Activated CD8-positive, alpha-beta memory T cell treated with anti-CD3 and anti-CD28 coated beads, Interleukin-2, amount 50 U/mL, for 24 hours (primary cell): ENCODE data around the gene MFAP4.

Source experiments
- DNase-seq: peaks from one replicate; pipeline ENCODE4 v3.0.0-alpha.2; 2020; ENCODE audit errors: extremely low read depth

Gene MFAP4, protein sequence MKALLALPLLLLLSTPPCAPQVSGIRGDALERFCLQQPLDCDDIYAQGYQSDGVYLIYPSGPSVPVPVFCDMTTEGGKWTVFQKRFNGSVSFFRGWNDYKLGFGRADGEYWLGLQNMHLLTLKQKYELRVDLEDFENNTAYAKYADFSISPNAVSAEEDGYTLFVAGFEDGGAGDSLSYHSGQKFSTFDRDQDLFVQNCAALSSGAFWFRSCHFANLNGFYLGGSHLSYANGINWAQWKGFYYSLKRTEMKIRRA

DNA sequence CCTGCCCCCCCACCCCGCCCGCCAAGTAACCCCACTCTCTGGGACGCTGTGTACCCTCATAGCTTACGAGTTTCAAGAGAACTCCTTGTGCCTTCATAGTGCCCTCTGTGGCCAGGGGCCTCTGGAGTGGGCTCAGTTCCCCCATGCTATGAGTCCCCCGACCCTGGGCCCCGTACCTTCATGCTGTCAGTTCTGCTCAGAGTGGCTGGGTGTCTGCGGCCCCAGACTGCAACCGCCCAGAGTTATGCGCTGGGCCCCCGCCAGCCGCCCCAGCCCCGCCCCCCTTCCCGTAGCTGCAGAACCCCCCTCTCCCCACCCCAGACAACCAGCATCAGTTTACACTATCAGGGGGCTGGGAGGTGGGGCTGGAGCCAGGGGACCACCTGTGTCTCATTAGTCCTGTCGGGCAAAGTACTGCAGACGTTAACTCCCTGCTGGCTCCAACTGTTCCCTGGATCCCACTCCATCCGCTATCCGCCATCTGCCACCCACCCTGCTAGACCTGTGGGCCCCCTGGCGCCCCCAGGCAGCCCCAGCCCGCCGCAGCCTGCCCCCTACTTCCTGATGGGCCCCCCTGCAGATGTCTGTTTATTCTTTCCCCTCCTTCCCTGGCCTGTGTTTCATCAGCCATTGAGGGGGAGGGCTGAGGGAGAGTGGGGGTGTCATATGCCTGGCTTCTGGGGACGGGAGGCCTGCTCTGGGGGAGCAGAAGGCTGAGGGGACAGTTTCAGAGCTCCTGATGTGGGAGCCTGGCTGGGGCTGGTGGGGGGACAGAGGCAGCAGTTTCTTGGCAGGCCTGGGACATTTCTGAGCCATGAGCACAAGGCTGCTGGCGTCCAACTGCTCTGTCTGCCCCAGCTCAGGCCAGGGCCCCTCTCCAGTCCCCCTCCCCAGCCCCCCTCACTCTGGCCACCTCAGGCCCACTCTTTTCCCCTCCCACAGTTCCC lies at the start of gene MFAP4:
Gene MFAP4 (minus strand): TSS at position 217 of the 947 bp plus-strand sequence. CDS start 35 bp downstream, at position 182.
- DNase-seq, result no peak

DNA sequence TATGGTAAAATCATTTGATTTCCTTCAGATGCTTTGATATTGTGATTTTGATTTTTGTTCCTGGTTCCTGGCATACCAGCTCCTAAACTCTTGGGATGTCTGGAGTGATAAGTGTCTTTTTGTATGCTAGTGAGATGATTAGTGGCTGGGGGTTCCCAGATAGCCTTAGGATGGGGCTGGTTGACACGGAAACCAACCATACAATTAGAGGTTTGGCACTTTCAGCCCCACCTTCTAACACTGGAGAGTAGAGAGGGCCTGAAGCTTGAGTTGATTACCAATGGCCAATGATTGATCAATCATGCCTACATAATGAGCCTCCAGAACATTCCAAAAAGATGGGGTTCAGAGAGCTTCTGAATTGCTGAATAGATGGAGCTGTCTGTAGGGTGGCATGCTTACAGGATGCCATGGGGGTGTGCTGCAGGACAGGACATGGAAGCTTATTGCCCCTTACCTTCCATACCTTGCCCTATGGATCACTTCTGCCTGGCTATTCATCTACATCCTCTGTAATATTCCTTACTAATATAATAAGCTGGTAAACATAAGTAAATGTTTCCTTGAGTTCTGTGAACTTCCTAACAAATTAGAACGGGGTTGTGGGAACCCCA lies 46.8 kb upstream of the MFAP4 start:
- no peak for DNase-seq

DNA sequence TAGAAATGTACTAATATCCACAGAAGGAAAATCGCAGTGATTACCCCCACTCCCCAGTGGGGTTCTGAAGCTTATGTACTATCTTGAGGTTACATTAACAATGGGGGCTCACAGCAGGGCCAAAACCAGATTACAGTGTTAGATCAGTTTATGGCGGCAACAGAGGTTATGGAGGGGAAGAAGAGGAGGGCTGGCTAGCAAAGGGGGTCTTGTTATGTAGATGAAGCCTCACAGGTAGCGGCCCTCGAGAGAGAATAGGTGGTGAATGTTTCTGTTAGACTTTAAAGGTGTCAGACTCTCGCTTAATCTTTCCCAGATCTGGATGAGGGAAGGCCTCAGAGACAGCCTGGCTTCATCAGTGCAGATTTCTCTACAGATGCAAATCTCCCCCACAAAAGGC lies 46.3 kb upstream of the MFAP4 start:
- DNase-seq, result no peak

DNA sequence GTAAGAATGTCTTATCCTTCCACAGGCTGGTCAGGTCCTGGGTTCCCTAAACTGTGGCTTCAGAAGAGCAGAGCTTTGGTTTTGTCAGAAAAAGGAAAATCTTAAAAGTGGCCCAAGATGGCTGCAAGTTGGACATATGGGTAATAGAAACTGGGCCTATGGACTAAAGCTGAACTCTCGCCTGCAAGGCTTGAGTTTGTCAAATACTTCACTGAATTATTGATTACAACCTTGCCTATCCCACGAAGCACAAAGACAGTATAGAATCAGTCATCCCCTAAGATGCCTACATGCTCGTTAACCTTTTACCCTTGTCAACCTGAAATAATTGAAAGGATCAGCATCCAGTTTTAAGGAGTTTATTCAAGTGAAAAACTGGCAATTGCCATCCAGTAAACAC lies 44.7 kb upstream of the MFAP4 start:
- DNase-seq, result no peak

DNA sequence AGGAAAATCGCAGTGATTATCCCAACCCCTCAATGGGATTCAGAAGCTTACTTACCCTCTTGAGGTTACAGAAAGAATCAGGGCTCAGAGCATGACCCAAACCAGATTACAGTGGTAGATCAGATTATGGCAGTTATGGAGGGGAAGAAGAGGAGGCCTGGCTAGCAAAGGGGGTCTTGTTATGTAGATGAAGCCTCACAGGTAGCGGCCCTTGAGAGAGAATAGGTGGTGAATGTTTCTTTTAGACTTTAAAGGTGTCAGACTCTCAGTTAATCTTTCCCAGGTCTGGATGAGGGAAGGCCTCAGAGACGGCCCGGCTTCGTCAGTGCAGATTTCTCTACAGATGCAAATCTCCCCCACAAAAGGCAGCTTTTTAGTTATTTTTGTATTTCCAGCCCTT lies 39.6 kb upstream of the MFAP4 start:
- DNase-seq, result no peak

DNA sequence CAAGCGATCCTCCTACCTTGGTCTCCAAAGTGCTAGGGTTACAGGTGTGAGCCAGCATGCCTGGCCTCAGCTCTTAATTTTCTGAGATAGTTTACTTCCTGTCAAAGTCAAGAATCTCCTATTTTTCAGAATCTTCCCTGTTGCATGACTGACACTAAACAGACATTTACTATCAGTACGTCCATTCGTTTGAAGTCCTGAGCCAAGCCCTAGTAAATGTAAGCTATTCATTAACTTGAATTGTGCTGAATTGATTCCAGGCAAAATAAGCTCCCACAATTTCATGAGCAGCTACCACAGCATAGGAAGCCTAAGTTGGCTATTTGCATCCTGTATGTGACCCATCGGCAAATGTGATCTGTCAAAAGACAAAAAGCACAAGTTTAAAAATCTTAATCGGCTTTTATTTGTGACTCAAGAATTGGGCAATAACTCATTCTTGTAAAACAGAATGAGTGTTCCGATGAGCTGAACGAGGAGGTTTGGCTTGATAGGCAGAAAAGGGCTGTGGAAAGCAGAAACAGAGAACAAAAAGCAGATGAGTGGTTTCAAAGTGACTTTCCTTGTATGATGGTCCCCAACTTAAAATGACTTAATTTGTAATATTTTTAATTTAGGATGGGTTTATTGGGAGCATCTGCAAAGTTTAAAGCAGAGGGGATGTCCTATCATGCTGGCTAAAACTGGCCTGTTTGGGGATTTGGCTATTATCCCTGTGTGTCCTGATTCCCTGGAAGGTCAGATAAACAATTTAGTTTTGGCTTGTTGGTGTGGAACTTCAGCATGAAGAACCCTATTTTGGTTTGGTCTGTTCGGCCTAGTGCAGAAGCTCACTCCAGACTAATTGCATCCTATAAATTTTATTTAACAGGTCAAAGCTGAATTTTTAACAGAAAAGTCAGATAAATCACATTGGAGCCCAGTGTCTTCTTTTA lies 38.2 kb upstream of the MFAP4 start:
- no peak for DNase-seq

DNA sequence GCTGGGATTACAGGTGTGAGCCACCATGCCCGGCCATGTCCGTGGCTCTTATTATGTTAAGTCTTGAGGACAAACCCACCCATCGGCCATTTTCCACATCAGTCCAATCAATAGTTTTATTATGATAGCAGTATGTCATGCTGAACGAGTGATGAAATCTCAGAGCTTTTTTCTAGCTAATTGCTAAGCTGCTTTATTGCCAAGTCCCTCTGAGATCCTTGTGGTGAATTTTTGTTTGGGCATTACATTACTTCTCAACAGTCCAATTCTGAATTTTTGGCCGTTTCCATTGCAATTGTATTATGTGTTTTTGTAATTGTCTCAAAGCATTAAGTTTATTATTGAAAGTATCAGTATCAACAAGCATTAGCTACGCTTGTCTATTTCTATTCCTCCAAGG lies 34.9 kb upstream of the MFAP4 start:
- no peak for DNase-seq

DNA sequence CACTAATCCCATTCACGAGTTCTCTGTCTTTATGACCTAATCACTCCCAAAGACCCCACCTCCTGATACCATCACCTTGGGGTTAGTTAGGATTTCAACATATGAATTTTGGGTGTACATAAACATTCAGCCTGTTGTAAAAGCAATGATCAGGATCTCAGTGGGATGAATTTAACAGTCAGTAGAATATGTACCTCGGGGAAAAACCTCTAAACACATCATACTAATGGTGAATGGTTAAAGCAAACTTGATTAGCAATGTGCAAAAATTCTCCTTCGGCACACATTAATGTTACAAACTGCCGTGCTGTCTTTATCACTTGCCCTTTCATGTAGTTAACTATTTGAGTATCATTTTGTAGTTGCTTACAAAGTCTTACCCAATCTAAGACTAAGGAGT lies 34.2 kb upstream of the MFAP4 start:
- DNase-seq, result no peak

DNA sequence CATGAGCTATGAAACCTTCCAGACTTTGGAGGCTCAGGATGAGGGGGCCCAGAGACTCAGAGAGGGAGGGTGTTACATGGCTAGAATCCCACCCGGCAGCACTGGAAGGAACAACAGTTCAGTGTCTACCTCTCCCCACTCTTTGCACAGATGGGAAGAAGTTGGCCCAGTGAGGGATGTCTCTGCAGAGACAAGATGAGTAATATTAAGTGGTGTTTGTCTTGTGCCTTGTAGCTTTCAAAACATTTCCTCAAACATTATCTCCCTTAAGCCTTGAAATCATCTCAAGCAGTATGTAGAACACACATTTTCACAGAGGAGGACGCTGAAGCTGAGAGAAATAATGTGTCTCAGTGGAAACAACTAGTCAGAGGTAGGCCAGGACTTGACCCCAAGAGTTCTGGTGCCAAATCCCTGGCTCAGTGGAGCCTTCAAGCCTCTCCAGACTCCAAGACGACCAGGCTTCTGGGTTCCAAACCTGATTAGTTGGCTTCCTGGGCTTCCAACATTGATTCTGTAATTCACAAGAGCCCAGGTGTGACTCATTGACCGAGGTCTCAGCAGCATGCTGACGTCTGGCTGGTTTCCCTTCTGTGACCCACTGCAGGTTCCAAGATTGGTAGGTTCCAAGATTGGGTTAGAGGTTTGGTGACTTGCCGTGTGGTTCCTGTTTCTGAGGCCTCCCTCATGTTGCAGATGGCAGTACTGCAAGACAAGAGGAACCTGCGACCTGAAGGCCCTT lies 31.4 kb upstream of the MFAP4 start:
- DNase-seq, result no peak

DNA sequence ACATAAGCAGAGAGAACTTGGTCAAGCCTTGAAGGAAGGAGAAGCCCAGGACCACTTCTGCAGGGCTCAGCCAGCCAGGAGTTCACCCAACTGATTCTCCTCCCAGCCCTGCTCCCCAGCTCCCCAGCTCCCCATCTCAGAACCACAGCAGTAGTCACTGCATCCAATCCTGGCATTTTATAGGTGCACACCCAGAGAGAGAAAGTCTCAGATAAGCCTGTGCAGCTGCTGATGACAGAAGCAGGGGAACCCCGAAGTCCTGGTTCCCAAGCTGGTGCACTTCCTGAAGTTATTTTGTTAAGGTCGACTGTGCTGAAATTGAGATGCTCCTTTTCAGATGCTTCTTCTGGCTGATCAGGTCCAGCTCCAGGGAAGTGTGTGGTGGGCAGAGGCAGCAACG lies 30.6 kb upstream of the MFAP4 start:
- DNase-seq, result no peak

DNA sequence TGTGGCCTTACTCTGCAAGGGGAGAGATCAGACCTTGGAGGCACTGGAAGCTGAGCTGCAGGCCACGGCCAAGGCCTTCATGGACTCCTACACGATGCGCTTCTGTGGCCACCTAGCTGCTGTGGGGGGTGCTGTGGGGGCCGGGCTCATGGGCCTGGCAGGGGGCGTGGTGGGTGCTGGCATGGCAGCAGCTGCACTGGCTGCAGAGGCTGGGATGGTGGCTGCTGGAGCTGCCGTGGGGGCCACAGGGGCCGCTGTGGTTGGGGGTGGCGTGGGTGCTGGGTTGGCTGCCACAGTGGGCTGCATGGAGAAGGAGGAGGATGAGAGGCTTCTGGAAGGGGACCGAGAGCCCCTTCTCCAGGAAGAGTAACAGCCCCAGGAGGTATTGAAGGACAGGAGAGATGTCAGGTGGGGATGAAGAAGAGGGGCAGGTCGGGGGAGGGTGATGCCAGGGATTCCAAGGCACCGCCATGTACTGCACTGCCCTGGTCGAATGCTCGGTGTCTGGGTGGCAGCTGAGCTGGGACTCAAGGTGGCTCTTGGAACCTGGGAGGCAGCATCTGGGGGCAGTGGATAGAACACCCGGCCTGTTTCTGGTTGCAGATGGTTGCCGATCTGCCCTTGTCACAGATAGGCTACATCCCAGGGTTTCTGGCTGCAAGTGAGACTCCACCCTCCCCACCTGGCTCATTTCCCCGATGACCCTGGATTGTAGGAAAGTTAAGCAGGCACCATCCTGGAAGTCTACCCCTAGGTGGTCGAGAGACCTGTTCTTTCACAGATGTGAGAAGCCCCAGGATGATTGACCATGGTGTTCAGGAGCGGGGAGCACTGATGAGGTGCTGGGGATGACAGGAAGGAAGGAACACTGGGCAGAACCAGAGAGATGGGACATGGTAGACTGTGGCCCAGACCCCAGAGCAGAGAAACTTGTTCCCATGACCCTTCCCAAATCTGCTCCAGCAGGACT lies 29.1 kb upstream of the MFAP4 start:
- no peak for DNase-seq

DNA sequence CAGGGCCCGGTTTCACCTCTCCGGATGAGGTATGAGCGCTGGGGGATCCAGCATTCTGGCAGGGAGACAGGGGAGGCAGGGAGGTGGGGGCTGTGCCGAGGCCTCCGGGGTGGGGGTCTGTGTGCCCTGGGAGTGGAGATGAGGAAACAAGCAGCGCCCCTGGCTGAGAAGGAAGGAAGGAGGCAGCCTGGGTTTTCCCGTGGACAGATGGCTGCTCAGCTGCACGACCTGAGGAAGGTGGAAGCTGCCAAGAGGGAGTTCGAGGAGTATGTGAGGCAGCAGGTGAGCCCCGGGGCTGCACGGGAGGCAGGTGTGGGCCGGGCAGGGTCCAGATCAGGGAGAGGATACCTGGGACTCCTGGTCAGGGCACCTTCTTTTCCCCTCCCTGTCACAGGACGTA lies 28.3 kb upstream of the MFAP4 start:
- no peak for DNase-seq

DNA sequence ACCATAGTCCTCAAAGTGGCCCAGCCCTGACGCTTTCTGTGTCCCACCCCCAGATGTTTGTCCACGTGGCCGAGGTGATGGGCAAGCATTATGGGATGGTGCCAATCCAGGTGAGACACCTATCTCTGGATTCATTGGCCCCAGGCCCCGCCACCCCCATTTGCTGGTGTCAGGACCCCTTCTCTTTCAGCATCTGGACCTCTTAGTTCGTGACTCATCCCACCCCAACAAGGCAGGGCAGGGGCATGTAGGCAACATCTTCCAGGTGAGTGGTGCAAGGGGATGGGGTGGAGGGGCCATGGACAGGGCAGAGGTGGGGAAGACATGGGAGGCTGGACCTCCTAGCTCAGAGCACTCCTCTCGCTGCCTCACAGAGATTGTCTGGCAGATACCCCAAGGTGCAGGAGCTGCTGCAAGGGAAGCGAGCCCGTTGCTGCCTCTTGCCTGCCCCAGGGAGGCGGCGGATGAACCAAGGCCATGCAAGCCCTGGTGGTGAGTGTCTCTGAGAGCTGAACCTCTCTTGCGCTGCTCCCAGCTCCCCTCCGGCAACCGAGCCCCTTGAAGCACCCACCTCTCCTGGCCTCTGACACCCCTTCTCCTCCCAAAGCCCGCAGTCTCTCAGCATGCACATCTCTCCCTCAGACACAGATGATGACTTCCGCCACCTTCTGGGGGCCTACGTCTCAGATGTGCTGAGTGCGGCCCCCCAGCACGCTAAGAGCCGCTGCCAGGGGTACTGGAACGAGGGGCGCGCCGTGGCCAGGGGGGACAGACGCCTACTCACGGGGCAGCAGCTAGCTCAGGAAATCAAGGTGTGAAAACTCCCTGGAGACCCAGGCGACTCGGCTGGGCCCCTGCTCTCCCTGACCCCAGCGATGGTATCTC lies 27.6 kb upstream of the MFAP4 start:
- no peak for DNase-seq

DNA sequence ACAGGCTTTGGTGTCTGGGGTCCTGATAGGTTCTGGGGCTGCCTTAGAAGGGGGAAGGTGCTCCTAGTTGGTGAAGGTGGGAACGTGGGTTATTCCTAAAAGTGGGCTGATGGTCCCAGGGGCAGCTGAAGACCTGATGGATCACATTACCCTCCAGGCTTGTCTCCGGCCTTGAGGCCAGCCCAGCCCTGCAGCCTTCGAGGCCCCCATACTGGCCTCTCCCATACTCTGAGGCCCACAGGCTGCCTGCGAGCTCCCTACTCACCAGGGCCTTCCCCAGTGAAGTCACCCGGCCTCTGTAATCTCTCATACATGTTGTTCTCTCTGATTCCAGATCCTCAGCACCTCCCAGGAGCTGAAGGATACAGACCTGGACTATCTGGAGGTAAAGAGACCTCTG lies 26.8 kb upstream of the MFAP4 start:
- DNase-seq, result no peak

DNA sequence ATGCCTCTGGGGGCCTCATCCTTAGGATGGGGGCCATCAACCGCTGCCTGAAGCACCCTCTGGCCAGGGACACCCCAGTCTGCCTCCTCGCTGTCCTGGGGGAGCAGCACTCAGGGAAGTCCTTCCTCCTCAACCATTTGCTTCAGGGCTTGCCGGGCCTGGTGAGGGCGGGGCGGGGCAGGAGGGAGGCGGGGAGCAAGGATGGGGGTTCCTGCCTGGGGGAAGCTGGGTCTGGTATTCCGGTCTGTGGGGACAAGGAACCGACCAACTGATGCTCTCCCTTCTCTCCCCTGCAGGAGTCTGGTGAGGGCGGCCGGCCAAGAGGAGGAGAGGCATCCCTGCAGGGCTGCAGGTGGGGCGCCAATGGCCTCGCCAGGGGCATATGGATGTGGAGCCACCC lies 26.0 kb upstream of the MFAP4 start:
- no peak for DNase-seq

DNA sequence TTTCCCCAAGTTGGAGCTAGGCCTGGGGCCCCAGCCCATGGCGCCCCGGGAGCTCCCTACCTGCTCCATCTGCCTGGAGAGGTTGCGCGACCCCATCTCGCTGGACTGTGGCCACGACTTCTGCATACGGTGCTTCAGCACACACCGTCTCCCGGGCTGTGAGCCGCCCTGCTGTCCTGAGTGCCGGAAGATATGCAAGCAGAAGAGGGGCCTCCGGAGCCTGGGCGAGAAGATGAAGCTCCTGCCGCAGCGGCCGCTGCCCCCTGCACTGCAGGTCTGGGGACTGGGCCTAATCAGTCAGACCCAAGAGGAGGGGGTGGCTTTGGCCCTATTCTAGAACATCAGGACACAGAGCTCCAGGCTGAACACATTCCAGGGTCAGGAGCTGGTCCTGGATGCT lies 25.5 kb upstream of the MFAP4 start:
- no peak for DNase-seq

DNA sequence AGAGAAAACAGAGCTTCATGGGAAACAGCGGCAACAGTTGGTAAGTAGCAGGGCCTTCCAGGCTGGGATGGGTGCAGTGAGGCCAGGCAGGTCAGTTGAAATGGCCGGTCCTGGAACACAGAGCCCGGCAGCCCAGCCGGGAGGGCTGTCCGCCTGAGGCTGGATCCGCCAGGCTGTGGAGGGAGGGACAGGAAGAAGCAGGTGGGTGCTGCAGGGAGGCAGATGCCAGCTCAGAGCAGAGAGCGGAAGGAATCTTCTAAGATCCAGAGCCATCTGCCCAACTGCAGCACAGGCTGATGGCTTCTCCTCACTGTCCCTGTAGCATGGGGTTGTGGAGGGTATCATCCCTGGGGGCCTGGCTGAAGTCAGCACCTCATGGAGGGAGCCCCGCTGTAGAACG lies 24.6 kb upstream of the MFAP4 start:
- DNase-seq, result no peak

DNA sequence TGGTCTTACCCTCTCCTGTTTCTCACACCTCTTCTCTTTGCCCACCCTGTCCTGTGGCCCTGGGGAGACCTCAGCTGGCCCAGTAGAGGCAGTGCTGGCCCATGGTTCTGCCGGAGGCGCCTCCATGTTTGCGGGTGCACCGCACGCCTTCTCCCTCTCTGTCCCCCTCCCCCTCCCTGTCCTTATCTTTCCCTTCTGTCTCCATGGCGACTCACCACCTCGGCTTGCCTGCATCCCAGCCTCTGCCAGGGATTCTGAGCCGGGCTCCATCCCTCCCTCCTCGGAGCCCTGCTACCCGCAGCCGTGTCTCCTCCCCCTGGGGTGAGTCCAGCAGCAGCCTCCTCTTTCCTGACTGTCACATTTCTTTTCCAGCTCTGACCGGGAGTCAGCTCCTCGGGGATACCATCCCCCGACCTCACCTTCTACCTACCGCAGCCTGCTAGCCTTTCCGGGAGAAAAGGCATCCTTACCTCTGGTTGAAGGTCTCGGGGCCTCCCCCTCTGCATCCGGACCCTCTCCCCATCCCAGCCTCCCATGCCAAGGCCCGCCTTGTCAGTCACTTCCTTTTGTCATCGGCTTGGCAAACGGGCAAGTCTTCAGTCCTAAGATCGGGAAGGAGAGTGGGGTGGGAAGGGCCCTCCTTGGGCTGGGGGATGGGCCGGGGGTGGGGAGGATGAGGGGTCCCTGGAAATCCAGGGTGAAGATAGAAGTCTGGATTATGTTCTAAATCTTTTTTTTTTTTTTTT lies 24.1 kb upstream of the MFAP4 start, which contains the start of gene RNF112:
Gene RNF112 (plus strand): TSS at position 358 of the 746 bp plus-strand sequence. CDS start 177 bp downstream, at position 535.
- DNase-seq, result no peak
